ENCODE measurements around the gene HOXA13. TPM values are rescaled to one million over a fixed set of nuclear protein-coding genes. Genes with fewer than 3 reads are reported as not detected.
A peak's percentile ranks its signal among the peaks of the same experiment; 100 is the strongest.

HOXA13 gene
- polyA plus RNA-seq, 1 donor from 2014 or later = not detected

- Histone ChIP-seq H3K9me2 (ENCODE audit: insufficient read depth, low read length) (no peaks in the 10 kb centered on the region), H3K9ac (ENCODE audit: low read length) (no peak overlapping the region), H3K27ac (ENCODE audit: low read length) (no peak overlapping the region), H3F3A (ENCODE audit: insufficient read depth, low read length, poor library complexity, severe bottlenecking) (no peaks in the 10 kb centered on the region), H3K27me3 (ENCODE audit: insufficient read depth, low read depth, low read length) (peaks cover 100% of the 10 kb centered on the region), H3K4me2 (ENCODE audit: low read length) (no peak overlapping the region), H3K4me3 (ENCODE audit: low read length) (no peak overlapping the region), H3K36me3 (ENCODE audit: insufficient read depth, low read length) (no peaks in the 10 kb centered on the region), H3K9me3 (ENCODE audit: low read length) (peaks cover 8% of the 10 kb centered on the region), H4K20me1 (ENCODE audit: insufficient read depth) (no peaks in the 10 kb centered on the region), H3K79me2 (replicated peaks; ENCODE audit: insufficient read depth, low read length) (no peaks in the 10 kb centered on the region), H2AFZ (ENCODE audit: low read depth, low read length) (no peak overlapping the region)
- TF ChIP-seq EZH2 (IDR thresholded peaks at IDR 0.05; ENCODE audit: borderline replicate concordance, insufficient read depth, low read length, poor library complexity, severe bottlenecking) (no peak), TAF1 (IDR thresholded peaks at IDR 0.05; ENCODE audit: low read depth) (no peak), MXI1 (conservative IDR thresholded peaks at IDR 0.05; ENCODE audit: poor library complexity, severe bottlenecking) (no peak), CTCF (IDR thresholded peaks at IDR 0.05; ENCODE audit: poor library complexity, severe bottlenecking) (peak; percentile 54), EP300 (conservative IDR thresholded peaks at IDR 0.05; ENCODE audit: poor library complexity, severe bottlenecking) (no peak), RAD21 (conservative IDR thresholded peaks at IDR 0.05) (no peak), REST (IDR thresholded peaks at IDR 0.05; ENCODE audit: borderline replicate concordance) (no peak), SMC3 (conservative IDR thresholded peaks at IDR 0.05; ENCODE audit: poor library complexity) (peak; percentile 32), POLR2AphosphoS5 (IDR thresholded peaks at IDR 0.05) (no peak)
Observed at GRCh38 chr7:27179503-27180430, 20.1 kb downstream of the HOXA13 start.

- Histone ChIP-seq H3K27me3 (ENCODE audit: insufficient read depth, low read depth, low read length) (peaks cover 100% of the 10 kb centered on the region), H3K9ac (ENCODE audit: low read length) (no peak overlapping the region), H3K9me3 (ENCODE audit: low read length) (peaks cover 8% of the 10 kb centered on the region), H3K9me2 (ENCODE audit: insufficient read depth, low read length) (no peaks in the 10 kb centered on the region), H3K79me2 (replicated peaks; ENCODE audit: insufficient read depth, low read length) (no peaks in the 10 kb centered on the region), H2AFZ (ENCODE audit: low read depth, low read length) (no peak overlapping the region), H3F3A (ENCODE audit: insufficient read depth, low read length, poor library complexity, severe bottlenecking) (no peaks in the 10 kb centered on the region), H3K4me2 (ENCODE audit: low read length) (no peak overlapping the region), H3K27ac (ENCODE audit: low read length) (no peak overlapping the region), H3K36me3 (ENCODE audit: insufficient read depth, low read length) (no peaks in the 10 kb centered on the region), H3K4me3 (ENCODE audit: low read length) (no peak overlapping the region), H4K20me1 (ENCODE audit: insufficient read depth) (no peaks in the 10 kb centered on the region)
- peak; percentile 70 for TF ChIP-seq EZH2 (IDR thresholded peaks at IDR 0.05; ENCODE audit: borderline replicate concordance, insufficient read depth, low read length, poor library complexity, severe bottlenecking)
- no peak for TF ChIP-seq MXI1 (conservative IDR thresholded peaks at IDR 0.05; ENCODE audit: poor library complexity, severe bottlenecking)
- TF ChIP-seq REST (IDR thresholded peaks at IDR 0.05; ENCODE audit: borderline replicate concordance) = no peak
- TF ChIP-seq TAF1 (IDR thresholded peaks at IDR 0.05; ENCODE audit: low read depth) = no peak
Observed at GRCh38 chr7:27179030-27179429, 20.9 kb downstream of the HOXA13 start.

Measured in neural cell (in vitro differentiated cells).